H1 (cell line): ENCODE results near the gene PTPN18. TPM values are rescaled to one million over a fixed set of nuclear protein-coding genes. Genes with fewer than 3 reads are reported as not detected.

Experiments
- CTCF ChIA-PET: fragments of 300-600 bp; sonication (Branson Sonifier 250); formaldehyde crosslinking; loops from one replicate; lab custom pipeline; 2021; ENCODE audit not compliant: partially characterized antibody; lab: Charles Lee
- POLR2A ChIA-PET: fragments of 300-600 bp; sonication (Branson Sonifier 250); formaldehyde crosslinking; loops from one replicate; lab custom pipeline; 2021; ENCODE audit warnings: inconsistent platforms; ENCODE audit not compliant: partially characterized antibody; lab: Charles Lee
- DNase-seq, 2 experiments: peaks; one replicate each; pipeline versions ENCODE4 v3.0.0 to v3.0.0-alpha.2; 2010 to 2022; ENCODE audit warnings: low spot score in 2 of 2, low read depth in 1 of 2, mixed read lengths in 1 of 2
- FAIRE-seq: peaks from 2 replicates; lab custom pipeline; 2011; peaks lifted over from hg19 to GRCh38; lab: Jason Lieb, UNC
- H2AFZ ChIP-seq: 2 replicates; pipeline ENCODE4 v1.8.1; 2012; ENCODE audit warnings: low read length, inconsistent platforms
- H2AK5ac ChIP-seq: 2 replicates; pipeline ENCODE4 v1.6.1; 2013; ENCODE audit warnings: low read depth, low read length
- H2BK120ac ChIP-seq: replicated peaks from 2 replicates; pipeline ENCODE3; 2013; ENCODE audit warnings: low read depth, low read length, inconsistent platforms
- H2BK12ac ChIP-seq: 2 replicates; pipeline ENCODE4 v1.6.1; 2013; ENCODE audit warnings: low read depth, low read length
- H2BK15ac ChIP-seq: 2 replicates; pipeline ENCODE4 v1.6.1; 2013; ENCODE audit warnings: low read length
- H2BK20ac ChIP-seq: 2 replicates; pipeline ENCODE4 v1.6.1; 2013; ENCODE audit warnings: low read length
- H2BK5ac ChIP-seq: 2 replicates; pipeline ENCODE4 v1.6.1; 2013; ENCODE audit warnings: low read depth, low read length
- H3K14ac ChIP-seq: 2 replicates; pipeline ENCODE4 v1.6.1; 2013; ENCODE audit warnings: inconsistent platforms; ENCODE audit not compliant: insufficient read length
- H3K18ac ChIP-seq: 2 replicates; pipeline ENCODE4 v1.6.1; 2013; ENCODE audit warnings: low read length; ENCODE audit errors: extremely low read depth
- H3K23ac ChIP-seq: 2 replicates; pipeline ENCODE4 v1.6.1; 2013; ENCODE audit warnings: inconsistent platforms; ENCODE audit not compliant: insufficient read length
- H3K23me2 ChIP-seq: 2 replicates; pipeline ENCODE4 v1.6.1; 2013; ENCODE audit warnings: low read depth, low read length
- H3K27ac ChIP-seq: 2 replicates; pipeline ENCODE4 v1.6.1; 2011; ENCODE audit warnings: low read depth, low read length, inconsistent platforms
- H3K27me3 ChIP-seq, 4 experiments: replicated peaks in 1 of 4; 1 replicate in 1 of 4; 2 replicates in 3 of 4; pipeline versions ENCODE4 v1.6.1 to v1.8.1; 2011 to 2013; ENCODE audit warnings: low read length in 3 of 4, mild to moderate bottlenecking in 3 of 4, inconsistent platforms in 2 of 4, mixed read lengths in 2 of 4, moderate library complexity in 1 of 4; ENCODE audit not compliant: control insufficient read depth in 3 of 4, insufficient read depth in 3 of 4; ENCODE audit errors: extremely low read depth in 1 of 4
- H3K36me3 ChIP-seq, 4 experiments: 2 replicates each; pipeline versions ENCODE4 v1.6.1 to v1.8.1; 2011 to 2013; ENCODE audit warnings: mild to moderate bottlenecking in 4 of 4, low read length in 3 of 4, moderate library complexity in 2 of 4, control low read depth in 1 of 4, inconsistent platforms in 1 of 4; ENCODE audit not compliant: insufficient read depth in 4 of 4, control insufficient read depth in 2 of 4
- H3K4ac ChIP-seq: replicated peaks from 2 replicates; pipeline ENCODE3; 2013; ENCODE audit warnings: low read length, low read depth, mixed read lengths, inconsistent platforms; ENCODE audit not compliant: insufficient read length
- H3K4me1 ChIP-seq, 4 experiments: replicated peaks in 1 of 4; 1 replicate in 1 of 4; 2 replicates in 3 of 4; pipeline versions ENCODE4 v1.6.1 to v1.8.1; 2011 to 2013; ENCODE audit warnings: low read length in 3 of 4, inconsistent platforms in 2 of 4, mixed read lengths in 1 of 4; ENCODE audit not compliant: insufficient read depth in 4 of 4, control insufficient read depth in 3 of 4
- H3K4me2 ChIP-seq, 2 experiments: 2 replicates each; pipeline versions ENCODE4 v1.6.1 to v1.8.1; 2011 to 2013; ENCODE audit warnings: low read depth in 2 of 2, low read length in 2 of 2, control low read depth in 1 of 2, inconsistent platforms in 1 of 2, mild to moderate bottlenecking in 1 of 2; ENCODE audit not compliant: insufficient read depth in 1 of 2
- H3K4me3 ChIP-seq, 4 experiments: fragments of 200-600, 300-600 bp in 1 of 4; sonication (generic), shearing (Covaris generic), sonication (Bioruptor Twin) in 1 of 4; 2 replicates each; pipeline versions ENCODE4 v1.5.1 to v1.8.1; 2011 to 2016; ENCODE audit warnings: low read length in 4 of 4, low read depth in 3 of 4, control low read depth in 2 of 4, inconsistent platforms in 2 of 4, mild to moderate bottlenecking in 2 of 4, mixed read lengths in 1 of 4, moderate library complexity in 1 of 4; ENCODE audit not compliant: insufficient read depth in 2 of 4; ENCODE audit errors: extremely low read depth in 1 of 4
- H3K56ac ChIP-seq: replicated peaks from 2 replicates; pipeline ENCODE3; 2013; ENCODE audit warnings: low read depth, mild to moderate bottlenecking, mixed read lengths, low read length, inconsistent platforms; ENCODE audit not compliant: insufficient read length
- H3K79me1 ChIP-seq: 2 replicates; pipeline ENCODE4 v1.6.1; 2013; ENCODE audit warnings: low read depth, low read length, control low read depth
- H3K79me2 ChIP-seq, 2 experiments: 2 replicates each; pipeline versions ENCODE4 v1.6.1 to v1.8.1; 2012 to 2013; ENCODE audit warnings: low read length in 2 of 2, mild to moderate bottlenecking in 2 of 2, inconsistent platforms in 1 of 2; ENCODE audit not compliant: insufficient read depth in 2 of 2, control insufficient read depth in 1 of 2
- H3K9ac ChIP-seq, 4 experiments: replicated peaks in 1 of 4; 1 replicate in 1 of 4; 2 replicates in 3 of 4; pipeline versions ENCODE4 v1.6.1 to v1.8.1; 2011 to 2013; ENCODE audit warnings: low read depth in 3 of 4, low read length in 3 of 4, control low read depth in 2 of 4, mild to moderate bottlenecking in 2 of 4, moderate library complexity in 2 of 4, inconsistent platforms in 1 of 4; ENCODE audit errors: extremely low read depth in 1 of 4
- H3K9me3 ChIP-seq, 2 experiments: 2 replicates each; pipeline versions ENCODE4 v1.6.1 to v1.8.1; 2012 to 2013; ENCODE audit warnings: mild to moderate bottlenecking in 2 of 2, moderate library complexity in 2 of 2, control low read depth in 1 of 2, inconsistent platforms in 1 of 2, low read depth in 1 of 2, low read length in 1 of 2, mixed read lengths in 1 of 2; ENCODE audit not compliant: insufficient read depth in 2 of 2
- H4K20me1 ChIP-seq, 2 experiments: replicated peaks in 1 of 2; 2 replicates each; pipeline versions ENCODE3 to v1.8.1; 2011 to 2013; ENCODE audit warnings: inconsistent platforms in 2 of 2, low read length in 2 of 2, mild to moderate bottlenecking in 1 of 2; ENCODE audit not compliant: insufficient read depth in 2 of 2, control insufficient read depth in 1 of 2
- H4K5ac ChIP-seq: 2 replicates; pipeline ENCODE4 v1.6.1; 2013; ENCODE audit warnings: low read length, low read depth, mixed read lengths, inconsistent platforms; ENCODE audit not compliant: insufficient read length
- H4K8ac ChIP-seq: 2 replicates; pipeline ENCODE4 v1.8.0; 2013; ENCODE audit warnings: mild to moderate bottlenecking, moderate library complexity, low read length, inconsistent platforms; ENCODE audit not compliant: insufficient read depth; ENCODE audit errors: extremely low read depth
- H4K91ac ChIP-seq: replicated peaks from 2 replicates; pipeline ENCODE3; 2013; ENCODE audit warnings: low read length, mixed read lengths, inconsistent platforms; ENCODE audit not compliant: insufficient read length
- RFX5 ChIP-seq: IDR thresholded peaks from 2 replicates; pipeline ENCODE4 v1.6.1; 2011; ENCODE audit warnings: low read depth, low read length, improper control_type of control experiment, borderline replicate concordance
- WGBS, 2 experiments: shearing (Covaris generic) in 1 of 2; methylation state at CpG; one replicate each; pipeline versions ENCODE4 v1.1.6 to v1.1.7; 2013 to 2015; ENCODE audit warnings: low lambda C conversion rate in 2 of 2, mixed read lengths in 2 of 2, inconsistent platforms in 1 of 2, low coverage in 1 of 2, missing lambda C conversion rate in 1 of 2; ENCODE audit not compliant: insufficient replicate concordance in 2 of 2, insufficient coverage in 1 of 2, insufficient read length in 1 of 2; ENCODE audit errors: extremely low coverage in 1 of 2, missing lambda C conversion rate in 1 of 2; 5-methylcytosine and 5-hydroxymethylcytosine counted together
- polyA plus RNA-seq, 7 experiments: library from polyadenylated mRNA; depleted of rRNA in 3 of 7; stranded (reverse) in 5 of 7; unstranded in 2 of 7; fragments of >200 nt in 5 of 7; fragments of 200-250 nt in 2 of 7; gene quantifications; 1 replicate in 5 of 7; 2 replicates in 1 of 7; 4 replicates in 1 of 7; pipeline versions ENCODE4 v1.2.1 to v1.2.3, GENCODE V29; 2011 to 2013; ENCODE audit warnings: missing spikeins in 2 of 7, mixed read lengths in 2 of 7
- total RNA-seq: library from RNA; stranded (reverse); fragmentation: NEBNext Ultra II Directional; extraction: Animal tissue kit (Norgen Biotek cat#: 25700); gene quantifications from 2 replicates; pipeline ENCODE4 v1.2.1, GENCODE V29; 2021

PTPN18 gene
- total and polyA plus RNA-seq, 2 of the 8 experiments (the other 6 are each of a cell fraction or from before 2014, with no cell fraction given), result 13.2 to 14.7 TPM

DNA sequence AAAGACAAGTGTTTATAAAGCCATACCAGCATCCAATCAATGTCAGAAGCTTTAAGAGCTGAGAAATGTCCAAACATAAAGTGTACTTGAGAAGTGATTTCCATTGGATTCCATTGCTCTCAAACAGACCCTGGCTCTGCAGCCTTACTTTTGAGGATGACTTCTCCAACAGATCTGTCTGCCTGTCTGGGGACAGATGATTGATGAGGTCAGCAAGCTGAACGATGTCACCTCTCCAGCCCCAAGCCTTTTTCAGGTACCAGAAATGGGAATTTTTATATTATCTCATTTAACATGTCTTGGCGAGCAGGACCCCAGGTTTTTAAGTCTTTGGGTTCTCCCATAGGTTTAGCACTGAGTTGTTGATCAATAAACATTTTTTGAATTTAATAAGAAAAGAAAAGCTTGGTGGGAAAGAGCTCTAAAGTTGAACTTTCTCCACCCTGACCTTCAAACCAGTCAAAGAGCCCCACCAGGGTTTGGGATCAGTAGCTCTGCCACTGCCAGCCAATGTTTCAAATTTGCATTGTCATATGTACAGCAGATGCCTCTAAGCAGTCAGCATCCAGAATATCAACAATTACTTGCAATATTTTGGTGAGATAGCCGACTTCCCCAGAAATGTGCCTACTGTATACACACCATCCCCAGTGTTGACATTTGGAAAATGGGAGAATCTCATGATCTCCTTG, 22.5 kb downstream of the PTPN18 start:
- peaks cover 0 to 2% (median under 1%) of the 10 kb centered on the region in 4 experiments; a peak in 3 of 7 replicates for H3K4me1 ChIP-seq
- FAIRE-seq, result no peak
- POLR2A ChIA-PET, result interaction anchor here (0.6 to 0.7 kb wide), 2 partner anchors 19 to 34 kb away, joined by 3 read pairs; no protein-coding TSS in a partner anchor

More for the DNA sequence above, 22.5 kb downstream of the PTPN18 start:
- H2BK120ac ChIP-seq, result no peak overlapping the region
- CTCF ChIA-PET, result interaction anchor here (0.5 to 3.6 kb wide), 5 partner anchors 8 to 1503 kb away, joined by 3 to 34 read pairs (median 3); no protein-coding TSS in a partner anchor
- H3K18ac ChIP-seq, result no peak overlapping the region
- H2BK20ac ChIP-seq, result no peak overlapping the region
- no peak overlapping the region for H4K91ac ChIP-seq
- H2AFZ ChIP-seq, result no peak overlapping the region
- no peaks in the 10 kb centered on the region for H3K79me2 ChIP-seq
- no peak for TF ChIP-seq RFX5
- no peak overlapping the region for H2BK12ac ChIP-seq
- no peak overlapping the region for H2BK15ac ChIP-seq
- H4K20me1 ChIP-seq, result peaks cover 0 to 3% of the 10 kb centered on the region in 2 experiments
- H3K4ac ChIP-seq, result no peak overlapping the region
- peaks cover 1% of the 10 kb centered on the region; the same call in 1 of the 2 replicates for H3K79me1 ChIP-seq
- no peak overlapping the region for H3K4me3 ChIP-seq
- 80% methylated on average over 3 of the region's 3 CpGs; no CpG with 5 or more reads in 1 of the 2 experiments for WGBS, 2 experiments
- no peak overlapping the region for H3K27ac ChIP-seq
- no peak overlapping the region for H3K14ac ChIP-seq
- no peak overlapping the region for H3K4me2 ChIP-seq
- no peak overlapping the region for H2AK5ac ChIP-seq
- H3K27me3 ChIP-seq, result no peaks in the 10 kb centered on the region
- no peaks in the 10 kb centered on the region for H3K23me2 ChIP-seq
- H2BK5ac ChIP-seq, result no peak overlapping the region
- H3K9ac ChIP-seq, result no peak overlapping the region
- no peak overlapping the region for H4K8ac ChIP-seq
- no peaks in the 10 kb centered on the region for H3K9me3 ChIP-seq
- no peak overlapping the region for H3K23ac ChIP-seq
- no peak overlapping the region for H3K56ac ChIP-seq
- DNase-seq, result no peak
- H4K5ac ChIP-seq, result no peak overlapping the region
- no peaks in the 10 kb centered on the region for H3K36me3 ChIP-seq
